ENCODE measurements around the gene MYRIP.
A peak's percentile ranks its signal among the peaks of the same experiment; 100 is the strongest.

The MYRIP gene

GRCh38 chr3:40086890-40087883 lies 277.8 kb downstream of the MYRIP start:
- no peaks in the 10 kb centered on the region for H3K79me2 ChIP-seq
- H3K27ac ChIP-seq: no peak overlapping the region
- no peak overlapping the region for H3K9ac ChIP-seq
- TF ChIP-seq, protein P1, sequence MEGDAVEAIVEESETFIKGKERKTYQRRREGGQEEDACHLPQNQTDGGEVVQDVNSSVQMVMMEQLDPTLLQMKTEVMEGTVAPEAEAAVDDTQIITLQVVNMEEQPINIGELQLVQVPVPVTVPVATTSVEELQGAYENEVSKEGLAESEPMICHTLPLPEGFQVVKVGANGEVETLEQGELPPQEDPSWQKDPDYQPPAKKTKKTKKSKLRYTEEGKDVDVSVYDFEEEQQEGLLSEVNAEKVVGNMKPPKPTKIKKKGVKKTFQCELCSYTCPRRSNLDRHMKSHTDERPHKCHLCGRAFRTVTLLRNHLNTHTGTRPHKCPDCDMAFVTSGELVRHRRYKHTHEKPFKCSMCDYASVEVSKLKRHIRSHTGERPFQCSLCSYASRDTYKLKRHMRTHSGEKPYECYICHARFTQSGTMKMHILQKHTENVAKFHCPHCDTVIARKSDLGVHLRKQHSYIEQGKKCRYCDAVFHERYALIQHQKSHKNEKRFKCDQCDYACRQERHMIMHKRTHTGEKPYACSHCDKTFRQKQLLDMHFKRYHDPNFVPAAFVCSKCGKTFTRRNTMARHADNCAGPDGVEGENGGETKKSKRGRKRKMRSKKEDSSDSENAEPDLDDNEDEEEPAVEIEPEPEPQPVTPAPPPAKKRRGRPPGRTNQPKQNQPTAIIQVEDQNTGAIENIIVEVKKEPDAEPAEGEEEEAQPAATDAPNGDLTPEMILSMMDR (IDR thresholded peaks at IDR 0.05): no peak
- H3K4me3 ChIP-seq (ENCODE audit: low read depth, low read length): no peak overlapping the region
- no peak overlapping the region for H3K4me2 ChIP-seq (ENCODE audit: low read length)
- no peak overlapping the region for H2AFZ ChIP-seq
- H3K4me1 ChIP-seq: no peaks in the 10 kb centered on the region
- no peaks in the 10 kb centered on the region for H3K36me3 ChIP-seq (ENCODE audit: control insufficient read depth, insufficient read depth, low read length)
- no peaks in the 10 kb centered on the region for H3K27me3 ChIP-seq (ENCODE audit: control insufficient read depth, insufficient read depth, low read length)
- no peaks in the 10 kb centered on the region for H3K9me3 ChIP-seq (ENCODE audit: control insufficient read depth, low read length)

DNA sequence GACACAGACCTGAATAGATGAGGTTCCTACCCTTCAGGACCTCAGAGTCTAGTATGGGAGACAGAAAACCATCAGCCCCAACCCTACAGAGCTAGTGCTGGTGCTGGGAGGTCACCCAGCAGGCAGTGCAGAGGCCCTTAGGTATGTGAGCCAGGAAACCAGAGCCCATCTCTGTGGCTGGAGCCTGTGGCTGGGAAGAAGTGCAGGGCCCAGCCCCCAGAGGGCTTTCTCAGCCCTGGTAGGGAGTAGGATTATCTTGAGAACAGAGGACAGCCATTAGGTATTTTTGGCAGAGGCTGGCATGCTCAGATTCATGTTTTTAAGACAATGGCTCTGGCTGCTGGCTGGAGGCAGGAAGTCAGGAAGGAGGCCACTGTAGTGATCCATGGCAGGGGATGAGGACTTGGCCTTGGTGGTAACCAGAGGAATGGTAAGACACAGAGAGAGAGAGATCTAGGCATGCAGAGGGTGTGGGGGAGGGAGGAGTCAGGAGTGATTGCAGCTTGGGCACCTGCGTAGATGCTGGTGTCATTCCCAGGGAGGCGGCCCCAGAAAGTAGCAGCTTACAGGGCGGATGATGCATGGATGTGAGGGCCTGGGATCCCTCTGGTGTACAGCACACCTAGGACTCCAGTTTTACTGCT lies 279.2 kb downstream of the MYRIP start:
- H3K79me2 ChIP-seq: no peaks in the 10 kb centered on the region
- no peak overlapping the region for H3K9ac ChIP-seq
- H3K36me3 ChIP-seq (ENCODE audit: control insufficient read depth, insufficient read depth, low read length): no peaks in the 10 kb centered on the region
- TF ChIP-seq, protein P1 (IDR thresholded peaks at IDR 0.05): no peak
- H3K27me3 ChIP-seq (ENCODE audit: control insufficient read depth, insufficient read depth, low read length): no peaks in the 10 kb centered on the region
- H2AFZ ChIP-seq: no peak overlapping the region
- no peaks in the 10 kb centered on the region for H3K9me3 ChIP-seq (ENCODE audit: control insufficient read depth, low read length)
- H3K4me1 ChIP-seq: no peaks in the 10 kb centered on the region
- no peak overlapping the region for H3K4me2 ChIP-seq (ENCODE audit: low read length)
- no peak overlapping the region for H3K4me3 ChIP-seq (ENCODE audit: low read depth, low read length)
- H3K27ac ChIP-seq: no peak overlapping the region

GRCh38 chr3:40096661-40097111 lies 287.3 kb downstream of the MYRIP start:
- peak overlapping the region; percentile 31 for H2AFZ ChIP-seq
- H3K27me3 ChIP-seq (ENCODE audit: control insufficient read depth, insufficient read depth, low read length): no peaks in the 10 kb centered on the region
- H3K4me3 ChIP-seq (ENCODE audit: low read depth, low read length): no peak overlapping the region
- H3K79me2 ChIP-seq: no peaks in the 10 kb centered on the region
- peaks cover under 1% of the 10 kb centered on the region for H3K9me3 ChIP-seq (ENCODE audit: control insufficient read depth, low read length)
- H3K9ac ChIP-seq: no peak overlapping the region
- no peak overlapping the region for H3K4me2 ChIP-seq (ENCODE audit: low read length)
- H3K36me3 ChIP-seq (ENCODE audit: control insufficient read depth, insufficient read depth, low read length): no peaks in the 10 kb centered on the region
- TF ChIP-seq, protein P1 (IDR thresholded peaks at IDR 0.05): no peak
- peaks cover 5% of the 10 kb centered on the region for H3K4me1 ChIP-seq
- no peak overlapping the region for H3K27ac ChIP-seq

GRCh38 chr3:40097131-40098117 lies 288.0 kb downstream of the MYRIP start:
- Histone ChIP-seq H3K9me3 (ENCODE audit: control insufficient read depth, low read length) (peaks cover 4% of the 10 kb centered on the region), H3K4me2 (ENCODE audit: low read length) (no peak overlapping the region), H3K79me2 (no peaks in the 10 kb centered on the region), H3K9ac (no peak overlapping the region), H3K4me1 (peaks cover 5% of the 10 kb centered on the region), H2AFZ (peak overlapping the region; percentile 31), H3K36me3 (ENCODE audit: control insufficient read depth, insufficient read depth, low read length) (no peaks in the 10 kb centered on the region), H3K27ac (no peak overlapping the region), H3K4me3 (ENCODE audit: low read depth, low read length) (no peak overlapping the region), H3K27me3 (ENCODE audit: control insufficient read depth, insufficient read depth, low read length) (no peaks in the 10 kb centered on the region)
- TF ChIP-seq, protein P1 (IDR thresholded peaks at IDR 0.05): no peak
